HepG2 (cell line): ENCODE results near the gene AGBL3. TPM values are rescaled to one million over a fixed set of nuclear protein-coding genes. Genes with fewer than 3 reads are reported as not detected.

ENCODE experiments used
- CBX1 ChIP-seq: IDR thresholded peaks from one replicate; pipeline ENCODE4 v1.6.1; 2016; ENCODE audit warnings: antibody characterized with exemption, low read depth
- CBX5 ChIP-seq: sonication (generic); formaldehyde crosslinking; IDR thresholded peaks from 2 replicates; pipeline ENCODE4 v1.4.0; 2020; ENCODE audit warnings: missing genetic modification reagents, borderline replicate concordance
- CEBPB ChIP-seq: IDR thresholded peaks from 2 replicates; pipeline ENCODE4 v1.6.1; 2011; ENCODE audit warnings: low read depth, low read length, improper control_type of control experiment, borderline replicate concordance
- HMGA1 ChIP-seq: sonication (generic); formaldehyde crosslinking; conservative IDR thresholded peaks from 2 replicates; pipeline ENCODE4 v1.4.0; 2020; ENCODE audit warnings: missing genetic modification reagents
- KAT8 ChIP-seq: IDR thresholded peaks from 2 replicates; pipeline ENCODE4 v1.6.1; 2016; ENCODE audit warnings: missing genetic modification reagents, missing compliant biosample characterization
- NFE2L1 ChIP-seq: sonication (generic); formaldehyde crosslinking; IDR thresholded peaks from 2 replicates; pipeline ENCODE4 v1.4.0; 2020; ENCODE audit warnings: missing genetic modification reagents, mild to moderate bottlenecking, borderline replicate concordance
- POGZ ChIP-seq: sonication (generic); formaldehyde crosslinking; IDR thresholded peaks from 2 replicates; pipeline ENCODE4 v1.4.0; 2020; ENCODE audit warnings: mild to moderate bottlenecking, missing genetic modification reagents
- RBFOX2 ChIP-seq: fragments of 200-400 bp; formaldehyde crosslinking; IDR thresholded peaks from 2 replicates; pipeline ENCODE4 v1.6.1; 2017; ENCODE audit warnings: low read depth, mild to moderate bottlenecking, low read length
- RFX3 ChIP-seq: IDR thresholded peaks from 2 replicates; pipeline ENCODE4 v1.6.1; 2016; ENCODE audit warnings: missing biosample characterization, missing genetic modification reagents
- SOX6 ChIP-seq, 2 experiments: fragments of 450-650 bp in 1 of 2; sonication (generic) in 1 of 2; formaldehyde crosslinking in 1 of 2; IDR thresholded peaks; 2 replicates each; pipeline versions ENCODE4 v1.4.0 to v1.6.1; 2017 to 2020; ENCODE audit warnings: antibody characterized with exemption in 1 of 2, mild to moderate bottlenecking in 1 of 2, missing genetic modification reagents in 1 of 2
- TAF15 ChIP-seq: fragments of 200-400 bp; formaldehyde crosslinking; IDR thresholded peaks from one replicate; pipeline ENCODE4 v1.6.1; 2018; ENCODE audit warnings: mild to moderate bottlenecking, low read depth, low read length; ENCODE audit not compliant: poor library complexity, severe bottlenecking
- TBX3 ChIP-seq: fragments of 450-650 bp; IDR thresholded peaks from 2 replicates; pipeline ENCODE4 v1.6.1; 2017; ENCODE audit warnings: antibody characterized with exemption, mild to moderate bottlenecking, inconsistent platforms, borderline replicate concordance
- TP53 ChIP-seq: sonication (generic); formaldehyde crosslinking; conservative IDR thresholded peaks from 2 replicates; pipeline ENCODE4 v1.4.0; 2020; ENCODE audit warnings: missing genetic modification reagents
- ZBTB20 ChIP-seq: sonication (generic); formaldehyde crosslinking; IDR thresholded peaks from 2 replicates; pipeline ENCODE4 v1.8.1; 2023; ENCODE audit warnings: missing genetic modification reagents, low read depth, mild to moderate bottlenecking, borderline replicate concordance
- ZNF335 ChIP-seq: sonication (generic); formaldehyde crosslinking; IDR thresholded peaks from 2 replicates; pipeline ENCODE4 v1.4.0; 2020; ENCODE audit warnings: missing genetic modification reagents
- ZNF337 ChIP-seq: sonication (generic); formaldehyde crosslinking; IDR thresholded peaks from 2 replicates; pipeline ENCODE4 v1.5.1; 2020; ENCODE audit warnings: missing genetic modification reagents, low read depth, mild to moderate bottlenecking, borderline replicate concordance
- ZNF33B ChIP-seq: sonication (generic); formaldehyde crosslinking; IDR thresholded peaks from 2 replicates; pipeline ENCODE4 v1.5.1; 2020; ENCODE audit warnings: mild to moderate bottlenecking, missing genetic modification reagents
- ZNF878 ChIP-seq: sonication (generic); formaldehyde crosslinking; IDR thresholded peaks from 2 replicates; pipeline ENCODE4 v1.8.1; 2023; ENCODE audit warnings: mild to moderate bottlenecking, missing genetic modification reagents, moderate library complexity
- polyA plus RNA-seq, 8 experiments: library from polyadenylated mRNA; depleted of rRNA in 3 of 8; stranded (reverse) in 7 of 8; unstranded in 1 of 8; fragments of >200 nt; fragmentation: Illumina TruSeq in 4 of 8; extraction: Trizol in 4 of 8; gene quantifications; 2 replicates each; pipeline versions ENCODE4 v1.2.1 to v1.2.3, GENCODE V29; 2011 to 2016; ENCODE audit warnings: low read depth in 4 of 8, missing spikeins in 1 of 8, mixed read lengths in 1 of 8; ENCODE audit not compliant: insufficient read depth in 1 of 8
- total RNA-seq, 5 experiments: library from RNA; depleted of rRNA; stranded (reverse); fragments of >200 nt; fragmentation: Illumina TruSeq; extraction: Trizol; gene quantifications; 2 replicates each; pipeline ENCODE4 v1.2.3, GENCODE V29; 2016; ENCODE audit warnings: low read depth in 1 of 5
- TF ChIP-seq, protein P1 (sequence below): sonication (generic); formaldehyde crosslinking; IDR thresholded peaks from 2 replicates; pipeline ENCODE4 v1.4.0; 2020; ENCODE audit warnings: mild to moderate bottlenecking, missing genetic modification reagents
- TF ChIP-seq, protein P2 (sequence below): sonication (generic); formaldehyde crosslinking; conservative IDR thresholded peaks from 2 replicates; pipeline ENCODE4 v1.4.0; 2020; ENCODE audit warnings: mild to moderate bottlenecking, missing genetic modification reagents, moderate library complexity
- TF ChIP-seq, protein P3 (sequence below): sonication (generic); formaldehyde crosslinking; IDR thresholded peaks from 2 replicates; pipeline ENCODE4 v1.4.0; 2020; ENCODE audit warnings: missing genetic modification reagents, borderline replicate concordance

The AGBL3 gene
- total and polyA plus RNA-seq, 2 of the 13 experiments (the other 11 are each of a cell fraction or from before 2014, with no cell fraction given), result 2.2 to 7.2 TPM

DNA sequence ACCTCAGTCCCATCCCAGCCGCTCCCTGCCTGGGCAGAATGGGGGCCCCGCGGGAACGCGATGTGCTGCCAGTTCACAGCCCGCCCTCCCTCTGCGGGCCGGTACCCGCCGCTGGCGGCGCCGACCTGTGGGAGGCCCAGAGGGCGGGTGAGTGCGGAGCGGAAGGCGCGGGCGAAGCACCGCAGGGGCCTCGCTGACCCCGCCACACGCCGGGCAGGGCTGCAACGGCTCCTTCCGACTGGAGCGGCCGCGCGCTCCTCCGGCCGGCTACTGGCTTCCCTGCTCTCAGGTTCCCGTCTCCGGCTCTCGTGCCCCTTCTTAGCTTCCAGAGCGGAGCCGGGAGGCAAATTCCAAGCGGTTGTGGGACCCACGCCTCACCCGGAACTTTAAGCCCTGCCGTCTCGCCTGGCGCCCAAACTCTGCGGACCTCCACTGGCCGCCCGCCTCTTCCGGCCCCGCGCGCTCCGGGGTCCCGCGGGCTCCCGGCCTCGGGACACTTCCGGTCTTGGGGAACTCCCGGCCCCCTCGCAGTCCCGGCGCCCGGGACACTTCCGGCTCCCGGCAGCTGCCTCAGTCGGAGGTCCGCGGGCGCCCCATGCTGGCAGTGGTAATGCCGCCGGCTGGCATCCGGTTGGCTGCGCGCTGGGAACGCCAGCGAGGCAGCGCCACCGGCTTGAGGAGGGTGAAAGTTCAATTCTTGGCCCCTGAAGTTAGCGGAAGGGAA lies 184.1 kb downstream of the AGBL3 start, which contains the start of gene CYREN (continued):
- TF ChIP-seq ZBTB20 (CRISPR knock-in tag) (peak; percentile 73; the same call in 1 of the 2 replicates), CBX1 (peak; percentile 76), TAF15 (no peak), SOX6 (IDR thresholded peaks at IDR 0.05) (no peak), SOX6 (CRISPR knock-in tag; IDR thresholded peaks at IDR 0.05) (peak; percentile 83), ZNF337 (peak; percentile 95), ZNF33B (CRISPR knock-in tag) (peak; percentile 87), RBFOX2 (peak; percentile 96), TP53 (CRISPR knock-in tag) (0 out of 2 replicates have a peak, but pooled peaks have one; percentile 68), KAT8 (peak; percentile 96), RFX3 (CRISPR knock-in tag) (no peak), NFE2L1 (CRISPR knock-in tag) (no peak), TBX3 (no peak), CEBPB (no peak), ZNF878 (0 out of 2 replicates have a peak, but pooled peaks have one; percentile 65), ZNF335 (CRISPR knock-in tag) (no peak), HMGA1 (CRISPR knock-in tag) (no peak), POGZ (CRISPR knock-in tag) (peak; percentile 93), CBX5 (CRISPR knock-in tag) (peak; percentile 63; the same call in 1 of the 2 replicates)
- TF ChIP-seq, protein P1, sequence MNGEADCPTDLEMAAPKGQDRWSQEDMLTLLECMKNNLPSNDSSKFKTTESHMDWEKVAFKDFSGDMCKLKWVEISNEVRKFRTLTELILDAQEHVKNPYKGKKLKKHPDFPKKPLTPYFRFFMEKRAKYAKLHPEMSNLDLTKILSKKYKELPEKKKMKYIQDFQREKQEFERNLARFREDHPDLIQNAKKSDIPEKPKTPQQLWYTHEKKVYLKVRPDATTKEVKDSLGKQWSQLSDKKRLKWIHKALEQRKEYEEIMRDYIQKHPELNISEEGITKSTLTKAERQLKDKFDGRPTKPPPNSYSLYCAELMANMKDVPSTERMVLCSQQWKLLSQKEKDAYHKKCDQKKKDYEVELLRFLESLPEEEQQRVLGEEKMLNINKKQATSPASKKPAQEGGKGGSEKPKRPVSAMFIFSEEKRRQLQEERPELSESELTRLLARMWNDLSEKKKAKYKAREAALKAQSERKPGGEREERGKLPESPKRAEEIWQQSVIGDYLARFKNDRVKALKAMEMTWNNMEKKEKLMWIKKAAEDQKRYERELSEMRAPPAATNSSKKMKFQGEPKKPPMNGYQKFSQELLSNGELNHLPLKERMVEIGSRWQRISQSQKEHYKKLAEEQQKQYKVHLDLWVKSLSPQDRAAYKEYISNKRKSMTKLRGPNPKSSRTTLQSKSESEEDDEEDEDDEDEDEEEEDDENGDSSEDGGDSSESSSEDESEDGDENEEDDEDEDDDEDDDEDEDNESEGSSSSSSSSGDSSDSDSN (CRISPR knock-in tag), result peak; percentile 98
- TF ChIP-seq, protein P2, sequence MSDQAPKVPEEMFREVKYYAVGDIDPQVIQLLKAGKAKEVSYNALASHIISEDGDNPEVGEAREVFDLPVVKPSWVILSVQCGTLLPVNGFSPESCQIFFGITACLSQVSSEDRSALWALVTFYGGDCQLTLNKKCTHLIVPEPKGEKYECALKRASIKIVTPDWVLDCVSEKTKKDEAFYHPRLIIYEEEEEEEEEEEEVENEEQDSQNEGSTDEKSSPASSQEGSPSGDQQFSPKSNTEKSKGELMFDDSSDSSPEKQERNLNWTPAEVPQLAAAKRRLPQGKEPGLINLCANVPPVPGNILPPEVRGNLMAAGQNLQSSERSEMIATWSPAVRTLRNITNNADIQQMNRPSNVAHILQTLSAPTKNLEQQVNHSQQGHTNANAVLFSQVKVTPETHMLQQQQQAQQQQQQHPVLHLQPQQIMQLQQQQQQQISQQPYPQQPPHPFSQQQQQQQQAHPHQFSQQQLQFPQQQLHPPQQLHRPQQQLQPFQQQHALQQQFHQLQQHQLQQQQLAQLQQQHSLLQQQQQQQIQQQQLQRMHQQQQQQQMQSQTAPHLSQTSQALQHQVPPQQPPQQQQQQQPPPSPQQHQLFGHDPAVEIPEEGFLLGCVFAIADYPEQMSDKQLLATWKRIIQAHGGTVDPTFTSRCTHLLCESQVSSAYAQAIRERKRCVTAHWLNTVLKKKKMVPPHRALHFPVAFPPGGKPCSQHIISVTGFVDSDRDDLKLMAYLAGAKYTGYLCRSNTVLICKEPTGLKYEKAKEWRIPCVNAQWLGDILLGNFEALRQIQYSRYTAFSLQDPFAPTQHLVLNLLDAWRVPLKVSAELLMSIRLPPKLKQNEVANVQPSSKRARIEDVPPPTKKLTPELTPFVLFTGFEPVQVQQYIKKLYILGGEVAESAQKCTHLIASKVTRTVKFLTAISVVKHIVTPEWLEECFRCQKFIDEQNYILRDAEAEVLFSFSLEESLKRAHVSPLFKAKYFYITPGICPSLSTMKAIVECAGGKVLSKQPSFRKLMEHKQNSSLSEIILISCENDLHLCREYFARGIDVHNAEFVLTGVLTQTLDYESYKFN, result peak; percentile 59
- TF ChIP-seq, protein P3, sequence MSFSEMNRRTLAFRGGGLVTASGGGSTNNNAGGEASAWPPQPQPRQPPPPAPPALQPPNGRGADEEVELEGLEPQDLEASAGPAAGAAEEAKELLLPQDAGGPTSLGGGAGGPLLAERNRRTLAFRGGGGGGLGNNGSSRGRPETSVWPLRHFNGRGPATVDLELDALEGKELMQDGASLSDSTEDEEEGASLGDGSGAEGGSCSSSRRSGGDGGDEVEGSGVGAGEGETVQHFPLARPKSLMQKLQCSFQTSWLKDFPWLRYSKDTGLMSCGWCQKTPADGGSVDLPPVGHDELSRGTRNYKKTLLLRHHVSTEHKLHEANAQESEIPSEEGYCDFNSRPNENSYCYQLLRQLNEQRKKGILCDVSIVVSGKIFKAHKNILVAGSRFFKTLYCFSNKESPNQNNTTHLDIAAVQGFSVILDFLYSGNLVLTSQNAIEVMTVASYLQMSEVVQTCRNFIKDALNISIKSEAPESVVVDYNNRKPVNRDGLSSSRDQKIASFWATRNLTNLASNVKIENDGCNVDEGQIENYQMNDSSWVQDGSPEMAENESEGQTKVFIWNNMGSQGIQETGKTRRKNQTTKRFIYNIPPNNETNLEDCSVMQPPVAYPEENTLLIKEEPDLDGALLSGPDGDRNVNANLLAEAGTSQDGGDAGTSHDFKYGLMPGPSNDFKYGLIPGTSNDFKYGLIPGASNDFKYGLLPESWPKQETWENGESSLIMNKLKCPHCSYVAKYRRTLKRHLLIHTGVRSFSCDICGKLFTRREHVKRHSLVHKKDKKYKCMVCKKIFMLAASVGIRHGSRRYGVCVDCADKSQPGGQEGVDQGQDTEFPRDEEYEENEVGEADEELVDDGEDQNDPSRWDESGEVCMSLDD (CRISPR knock-in tag), result peak; percentile 20; the same call in 1 of the 2 replicates
